Common myeloid progenitor, CD34-positive (primary cell): ENCODE data around the gene ITGA2.

Source experiments
- CTCF ChIA-PET: fragments of 350-600 bp; sonication (Branson Sonifier 250); formaldehyde crosslinking; loops from one replicate; lab custom pipeline; 2021; ENCODE audit warnings: antibody characterized with exemption; lab: Charles Lee
- POLR2A ChIA-PET: fragments of 350-600 bp; sonication (Branson Sonifier 250); formaldehyde crosslinking; loops from one replicate; lab custom pipeline; 2021; ENCODE audit warnings: antibody characterized with exemption; lab: Charles Lee
- DNase-seq, 3 donors: peaks; one replicate each; pipeline versions ENCODE4 v3.0.0 to v3.0.0-alpha.2; 2013
- H3K27ac ChIP-seq, 2 experiments: 1 replicate in 1 of 2; 2 replicates in 1 of 2; pipeline ENCODE4 v1.7.0; 2013; ENCODE audit warnings: inconsistent platforms in 2 of 2, low read length in 2 of 2, mild to moderate bottlenecking in 2 of 2, low read depth in 1 of 2, moderate library complexity in 1 of 2; ENCODE audit not compliant: severe bottlenecking in 2 of 2, insufficient read depth in 1 of 2, poor library complexity in 1 of 2
- H3K27me3 ChIP-seq, 5 experiments: replicated peaks in 2 of 5; 1 replicate in 3 of 5; 2 replicates in 2 of 5; pipeline versions ENCODE4 v1.6.1 to v1.7.0; 2013; ENCODE audit warnings: low read length in 4 of 5, mild to moderate bottlenecking in 2 of 5, moderate library complexity in 2 of 5, inconsistent platforms in 1 of 5; ENCODE audit not compliant: insufficient read depth in 5 of 5, control insufficient read depth in 4 of 5
- H3K36me3 ChIP-seq, 4 experiments: 1 replicate in 2 of 4; 2 replicates in 2 of 4; pipeline versions ENCODE4 v1.6.1 to v1.7.0; 2013; ENCODE audit warnings: low read length in 3 of 4, control low read depth in 1 of 4, mild to moderate bottlenecking in 1 of 4; ENCODE audit not compliant: control insufficient read depth in 4 of 4, insufficient read depth in 4 of 4
- H3K4me1 ChIP-seq, 4 experiments: 1 replicate in 3 of 4; 2 replicates in 1 of 4; pipeline versions ENCODE4 v1.6.1 to v1.7.1; 2013; ENCODE audit warnings: low read length in 3 of 4, mild to moderate bottlenecking in 3 of 4, control low read depth in 1 of 4, inconsistent platforms in 1 of 4, moderate library complexity in 1 of 4; ENCODE audit not compliant: control insufficient read depth in 4 of 4, insufficient read depth in 4 of 4; ENCODE audit errors: control extremely low read depth in 1 of 4
- H3K4me3 ChIP-seq, 7 experiments: 1 replicate in 4 of 7; 2 replicates in 3 of 7; pipeline versions ENCODE4 v1.5.1 to v1.7.0; 2013; ENCODE audit warnings: mild to moderate bottlenecking in 7 of 7, low read length in 6 of 7, moderate library complexity in 6 of 7, inconsistent platforms in 2 of 7, low read depth in 2 of 7, control low read depth in 1 of 7; ENCODE audit not compliant: insufficient read depth in 4 of 7, control insufficient read depth in 1 of 7; ENCODE audit errors: extremely low read depth in 1 of 7
- H3K9me3 ChIP-seq, 5 experiments: 1 replicate in 4 of 5; 2 replicates in 1 of 5; pipeline versions ENCODE4 v1.6.1 to v1.7.1; 2013; ENCODE audit warnings: low read length in 4 of 5, mild to moderate bottlenecking in 2 of 5, inconsistent platforms in 1 of 5, low read depth in 1 of 5, moderate library complexity in 1 of 5; ENCODE audit not compliant: control insufficient read depth in 4 of 5, insufficient read depth in 2 of 5; ENCODE audit errors: control extremely low read depth in 1 of 5
- WGBS: methylation state at CpG from one replicate; pipeline ENCODE4 v1.1.5; 2013; ENCODE audit not compliant: insufficient coverage; 5-methylcytosine and 5-hydroxymethylcytosine counted together

Gene ITGA2

GRCh38 chr5:53034832-53035231, 45.7 kb downstream of the ITGA2 start:
- ChIA-PET POLR2A (no interaction called here), CTCF (interaction anchor here (0.9 to 3.5 kb wide), 7 partner anchors 17 to 86 kb away, joined by 3 to 10 read pairs (median 4); no protein-coding TSS in a partner anchor)
- peaks cover 0 to 14% (median 4%) of the 10 kb centered on the region in 4 experiments for H3K4me1 ChIP-seq
- no peak overlapping the region for H3K4me3 ChIP-seq
- H3K9me3 ChIP-seq, result no peaks in the 10 kb centered on the region
- no peak overlapping the region for H3K27ac ChIP-seq
- no peaks in the 10 kb centered on the region for H3K27me3 ChIP-seq
- no peaks in the 10 kb centered on the region for H3K36me3 ChIP-seq
- DNase-seq, result no peak

- POLR2A ChIA-PET, result no interaction called here
- Histone ChIP-seq H3K4me3 (no peak overlapping the region), H3K27me3 (no peaks in the 10 kb centered on the region), H3K36me3 (no peaks in the 10 kb centered on the region), H3K9me3 (no peaks in the 10 kb centered on the region), H3K4me1 (peaks cover 0 to 11% (median 4%) of the 10 kb centered on the region in 4 experiments), H3K27ac (no peak overlapping the region)
- CTCF ChIA-PET, result interaction anchor here (0.9 to 3.5 kb wide), 8 partner anchors 12 to 87 kb away, joined by 3 to 10 read pairs (median 5); no protein-coding TSS in a partner anchor
- 59% methylated on average over 2 of the region's 2 CpGs for WGBS
- DNase-seq, result peak in 2 of 3 donors; percentile 29 to 42
Measured at GRCh38 chr5:53035868-53036381, 46.8 kb downstream of the ITGA2 start.

GRCh38 chr5:53037141-53037859, 48.1 kb downstream of the ITGA2 start:
- Histone ChIP-seq H3K4me3 (no peak overlapping the region), H3K27ac (no peak overlapping the region), H3K4me1 (peaks cover 0 to 5% (median 0%) of the 10 kb centered on the region in 4 experiments), H3K36me3 (no peaks in the 10 kb centered on the region), H3K27me3 (no peaks in the 10 kb centered on the region), H3K9me3 (no peaks in the 10 kb centered on the region)
- WGBS, result 100% methylated on average over 1 of the region's 3 CpGs
- DNase-seq, result no peak
- CTCF ChIA-PET, result interaction anchor here (1.4 to 2.6 kb wide), 2 partner anchors 11 to 84 kb away, joined by 3 to 8 read pairs; no protein-coding TSS in a partner anchor
- POLR2A ChIA-PET, result no interaction called here

GRCh38 chr5:53038196-53038847, 49.2 kb downstream of the ITGA2 start:
- POLR2A ChIA-PET, result no interaction called here
- DNase-seq, result no peak
- Histone ChIP-seq H3K4me1 (peaks cover 0 to 5% (median 0%) of the 10 kb centered on the region in 4 experiments), H3K27me3 (no peaks in the 10 kb centered on the region), H3K36me3 (no peaks in the 10 kb centered on the region), H3K4me3 (no peak overlapping the region), H3K27ac (no peak overlapping the region), H3K9me3 (no peaks in the 10 kb centered on the region)
- CTCF ChIA-PET, result interaction anchor here (1.4 to 2.6 kb wide), 2 partner anchors 10 to 85 kb away, joined by 3 to 8 read pairs; no protein-coding TSS in a partner anchor
- 48% methylated on average over 2 of the region's 5 CpGs for WGBS

GRCh38 chr5:53039855-53040254, 50.7 kb downstream of the ITGA2 start:
- no peaks in the 10 kb centered on the region for H3K9me3 ChIP-seq
- no peak overlapping the region for H3K4me3 ChIP-seq
- 74% methylated on average over 3 of the region's 3 CpGs for WGBS
- peaks cover 0 to 5% (median 0%) of the 10 kb centered on the region in 4 experiments for H3K4me1 ChIP-seq
- no peaks in the 10 kb centered on the region for H3K36me3 ChIP-seq
- DNase-seq, result no peak
- POLR2A ChIA-PET, result no interaction called here
- H3K27ac ChIP-seq, result no peak overlapping the region
- CTCF ChIA-PET, result interaction anchor here (0.7 to 2.6 kb wide), 2 partner anchors 86 to 176 kb away, joined by 3 to 8 read pairs; no protein-coding TSS in a partner anchor
- no peaks in the 10 kb centered on the region for H3K27me3 ChIP-seq

GRCh38 chr5:53041071-53041692, 52.0 kb downstream of the ITGA2 start:
- no peaks in the 10 kb centered on the region for H3K9me3 ChIP-seq
- no peaks in the 10 kb centered on the region for H3K36me3 ChIP-seq
- WGBS, result 100% methylated on average over 2 of the region's 4 CpGs
- DNase-seq, result peak in 1 of 3 donors; percentile 22
- H3K27ac ChIP-seq, result no peak overlapping the region
- no peaks in the 10 kb centered on the region for H3K27me3 ChIP-seq
- ChIA-PET CTCF (interaction anchor here (1.4 kb wide), 1 partner anchor 16 kb away, joined by 3 read pairs; no protein-coding TSS in a partner anchor), POLR2A (no interaction called here)
- H3K4me1 ChIP-seq, result peaks cover 0 to 5% (median 0%) of the 10 kb centered on the region in 4 experiments
- peak overlapping the region in 3 of 7 experiments; percentile 0 to 42 (median 14) for H3K4me3 ChIP-seq
